GM12892 (cell line): ENCODE data around the gene TMBIM1.

ENCODE experiments used
- POLR2A ChIP-seq: IDR thresholded peaks from 2 replicates; pipeline ENCODE4 v1.6.1; 2011; ENCODE audit warnings: low read depth, low read length, control low read depth
- POLR2AphosphoS5 ChIP-seq: IDR thresholded peaks from 2 replicates; pipeline ENCODE4 v1.6.1; 2011; ENCODE audit warnings: low read depth, low read length, control low read depth

GRCh38 chr2:218263817-218264641 lies 28.3 kb downstream of the TMBIM1 start:
- TF ChIP-seq POLR2A: no peak
- no peak for TF ChIP-seq POLR2AphosphoS5
